Measurements from ENCODE around the gene OR1I1.

Gene OR1I1

DNA sequence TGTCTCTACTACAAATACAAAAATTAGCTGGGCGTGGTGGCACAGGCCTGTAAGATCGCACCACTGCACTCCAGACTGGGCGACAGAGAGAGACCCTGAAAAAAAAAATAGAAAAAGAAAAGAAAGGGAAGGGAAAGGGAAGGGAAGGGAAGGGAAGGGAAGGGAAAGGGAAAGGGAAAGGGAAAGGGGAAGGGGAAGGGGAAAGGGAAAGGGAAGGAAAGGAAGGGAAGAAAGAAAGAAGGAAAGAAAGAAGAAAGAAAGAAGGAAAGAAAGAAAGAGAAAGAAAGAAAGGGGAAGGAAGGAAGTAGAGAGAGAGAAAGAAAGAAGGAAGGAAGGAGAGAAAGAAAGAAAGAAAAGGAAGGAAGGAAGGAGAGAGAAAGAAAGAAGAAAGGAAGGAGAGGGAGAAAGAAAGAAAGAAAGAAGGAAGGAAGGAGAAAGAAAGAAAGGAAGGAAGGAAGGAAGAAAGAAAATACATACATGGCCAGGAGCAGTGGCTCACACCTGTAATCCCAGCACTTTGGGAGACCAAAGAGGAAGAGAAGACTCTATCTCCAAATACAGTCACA lies 17.1 kb downstream of the OR1I1 start:
- no peak for DNase-seq

- DNase-seq, result no peak
Measured at GRCh38 chr19:15101479-15102082, 19.6 kb downstream of the OR1I1 start.

DNA sequence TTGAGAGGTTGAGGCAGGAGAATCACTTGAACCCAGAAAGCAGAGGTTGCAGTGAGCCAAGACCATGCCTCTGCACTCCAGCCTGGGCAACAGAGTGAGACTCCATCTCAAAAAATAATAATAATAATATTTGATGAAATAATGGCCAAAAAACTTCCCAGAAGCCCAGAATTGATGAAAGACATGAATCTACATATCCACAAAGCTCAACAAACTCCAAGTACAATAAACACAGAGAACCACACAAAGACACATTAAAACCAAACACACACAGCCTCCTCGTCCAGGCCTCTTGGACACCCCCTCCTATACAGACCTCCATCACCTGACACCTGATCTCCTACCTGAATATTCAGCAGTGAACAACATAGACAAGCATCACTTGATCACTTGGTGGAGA lies 22.0 kb downstream of the OR1I1 start:
- DNase-seq, result no peak

DNA sequence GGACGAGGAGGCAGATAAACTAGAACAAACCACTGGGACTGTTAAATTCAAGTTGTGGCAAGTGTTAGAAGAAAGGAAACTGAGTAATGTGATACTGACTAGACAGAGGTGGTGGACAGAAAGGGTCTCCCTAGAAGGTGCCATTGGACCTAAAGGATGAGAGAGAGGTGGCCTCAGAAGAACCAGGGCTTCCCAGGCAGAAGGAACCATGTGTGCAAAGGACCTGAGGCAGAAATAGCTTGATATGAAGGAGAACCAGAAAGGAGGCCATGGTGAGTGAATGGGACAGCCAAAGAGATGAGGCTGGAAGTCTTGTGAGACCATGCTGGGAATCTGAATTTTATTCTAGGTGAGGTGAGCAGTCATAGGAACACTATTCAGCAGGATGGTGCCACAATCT lies 22.4 kb downstream of the OR1I1 start:
- DNase-seq, result no peak

DNA sequence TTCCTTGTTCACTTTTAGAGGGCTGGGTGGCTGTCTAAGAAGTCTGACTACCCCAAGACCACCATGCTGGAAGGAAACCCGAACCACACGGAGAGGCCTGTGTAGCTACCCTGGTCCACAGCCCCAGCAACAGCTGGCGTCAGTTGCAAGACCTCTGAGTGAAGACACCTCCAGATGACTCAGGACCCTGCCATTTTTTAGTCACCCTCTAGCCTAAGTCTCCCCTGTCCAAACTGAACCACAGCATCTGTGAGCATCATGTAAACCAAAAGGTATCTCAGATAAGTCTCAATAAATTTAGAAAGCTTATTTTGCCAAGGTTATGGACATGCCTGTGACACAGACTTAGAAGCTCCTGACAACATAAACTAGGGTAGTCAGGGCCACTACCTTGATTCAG lies 23.0 kb downstream of the OR1I1 start:
- DNase-seq, result no peak

- peak; percentile 87 for DNase-seq
Measured at GRCh38 chr19:15107061-15108010, 25.3 kb downstream of the OR1I1 start, which contains the start of gene SYDE1. Gene SYDE1 (plus strand): TSS chr19:15107401. CDS start chr19:15107434, 33 bp downstream.

DNA sequence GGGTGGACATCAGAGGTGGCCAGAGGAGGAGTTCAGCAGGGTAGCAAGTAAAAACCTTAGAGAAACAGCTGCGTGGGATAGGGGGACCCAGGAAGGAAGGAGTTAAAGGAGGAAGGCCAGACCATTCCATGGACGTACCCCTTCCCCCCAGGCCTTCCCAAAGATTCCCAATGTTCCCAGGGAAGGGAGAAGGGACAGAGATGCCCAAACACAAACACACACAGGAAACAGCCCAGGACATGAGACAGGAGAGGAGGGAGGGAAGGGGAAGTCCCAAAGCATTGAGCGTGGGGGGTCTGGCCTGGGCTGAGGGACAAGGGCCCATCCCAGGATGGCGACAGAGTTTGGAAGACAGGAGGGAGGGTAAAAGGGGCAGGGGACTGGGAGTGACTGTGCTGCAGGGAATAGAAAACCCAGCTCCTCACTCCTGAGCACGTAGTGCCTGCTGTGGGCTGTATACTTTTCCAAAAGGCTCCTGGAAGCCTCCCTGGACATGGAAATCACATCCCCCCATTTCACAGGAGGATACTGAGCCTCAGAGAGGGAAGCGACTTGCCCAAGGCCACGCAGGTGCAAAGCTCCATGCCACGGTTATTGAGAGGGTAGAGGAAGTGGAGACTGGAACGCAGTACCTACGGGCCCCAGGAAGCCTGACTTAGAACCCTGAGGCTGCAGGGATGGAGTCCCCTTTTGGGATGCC lies 26.3 kb downstream of the OR1I1 start:
- DNase-seq, result peak; percentile 39

- DNase-seq, result no peak
Measured at GRCh38 chr19:15108845-15109767, 27.1 kb downstream of the OR1I1 start.

GRCh38 chr19:15109768-15110417 lies 27.9 kb downstream of the OR1I1 start:
- DNase-seq, result no peak

DNA sequence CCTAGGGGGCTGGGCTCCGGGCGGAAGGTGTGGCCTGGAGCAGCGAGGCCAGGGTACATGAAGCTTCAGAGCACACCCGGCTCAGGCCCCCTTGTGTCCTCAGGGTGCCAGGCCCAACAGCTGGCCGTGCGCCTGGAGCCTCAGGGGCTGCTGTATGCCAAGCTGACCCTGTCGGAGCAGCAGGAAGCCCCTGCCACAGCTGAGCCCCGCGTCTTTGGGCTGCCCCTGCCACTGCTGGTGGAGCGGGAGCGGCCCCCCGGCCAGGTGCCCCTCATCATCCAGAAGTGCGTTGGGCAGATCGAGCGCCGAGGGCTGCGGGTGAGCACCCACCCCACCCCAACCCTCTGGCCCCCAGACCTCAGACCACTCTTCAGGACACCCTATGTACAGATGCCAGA lies 28.4 kb downstream of the OR1I1 start:
- no peak for DNase-seq

- DNase-seq, result no peak
Measured at GRCh38 chr19:15111758-15112157, 29.7 kb downstream of the OR1I1 start.

DNA sequence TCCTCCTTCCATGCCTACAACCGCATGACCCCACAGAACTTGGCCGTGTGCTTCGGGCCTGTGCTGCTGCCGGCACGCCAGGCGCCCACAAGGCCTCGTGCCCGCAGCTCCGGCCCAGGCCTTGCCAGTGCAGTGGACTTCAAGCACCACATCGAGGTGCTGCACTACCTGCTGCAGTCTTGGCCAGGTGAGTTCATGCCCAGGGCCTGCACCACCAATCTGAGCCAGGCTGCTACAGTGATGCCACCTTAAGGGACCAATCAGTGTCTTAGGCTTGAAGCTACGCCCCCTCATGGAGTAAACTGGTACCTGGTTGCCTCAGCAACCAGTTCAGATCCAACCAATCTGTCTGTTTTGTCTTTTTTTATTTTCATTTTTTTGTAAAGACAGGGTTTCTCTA lies 30.4 kb downstream of the OR1I1 start:
- DNase-seq, result no peak

DNA sequence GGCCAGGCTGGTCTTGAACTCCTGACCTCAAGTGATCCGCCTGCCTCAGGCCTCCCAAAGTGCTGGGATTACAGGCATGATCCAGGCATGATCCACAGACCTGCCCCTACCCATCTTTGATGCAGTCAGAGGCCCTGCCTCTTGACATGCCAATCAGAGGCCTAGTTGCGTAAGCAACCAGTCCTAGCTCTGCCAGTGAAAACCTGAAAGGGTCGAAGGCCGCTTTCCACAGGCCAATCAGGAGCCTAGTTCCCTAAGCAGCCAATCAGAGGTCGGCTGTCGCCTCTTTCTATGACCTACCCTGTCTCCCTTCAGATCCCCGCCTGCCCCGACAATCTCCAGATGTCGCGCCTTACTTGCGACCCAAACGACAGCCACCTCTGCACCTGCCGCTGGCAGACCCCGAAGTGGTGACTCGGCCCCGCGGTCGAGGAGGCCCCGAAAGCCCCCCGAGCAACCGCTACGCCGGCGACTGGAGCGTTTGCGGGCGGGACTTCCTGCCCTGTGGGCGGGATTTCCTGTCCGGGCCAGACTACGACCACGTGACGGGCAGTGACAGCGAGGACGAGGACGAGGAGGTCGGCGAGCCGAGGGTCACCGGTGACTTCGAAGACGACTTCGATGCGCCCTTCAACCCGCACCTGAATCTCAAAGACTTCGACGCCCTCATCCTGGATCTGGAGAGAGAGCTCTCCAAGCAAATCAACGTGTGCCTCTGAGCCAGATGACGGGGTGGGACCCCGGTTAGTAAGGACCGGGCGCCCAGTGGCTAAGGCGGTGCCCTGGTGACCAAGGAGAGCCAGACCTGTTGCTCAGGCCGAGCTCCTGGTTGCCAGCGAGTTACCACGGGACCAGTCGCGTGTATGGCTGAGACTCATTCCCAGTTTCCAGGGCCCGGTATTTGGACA lies 31.5 kb downstream of the OR1I1 start:
- no peak for DNase-seq

GRCh38 chr19:15114153-15114540 lies 32.1 kb downstream of the OR1I1 start:
- no peak for DNase-seq

GRCh38 chr19:15115080-15115479 lies 33.1 kb downstream of the OR1I1 start:
- DNase-seq, result peak; percentile 61

GRCh38 chr19:15115762-15116615 lies 34.0 kb downstream of the OR1I1 start:
- peak; percentile 30 for DNase-seq

DNA sequence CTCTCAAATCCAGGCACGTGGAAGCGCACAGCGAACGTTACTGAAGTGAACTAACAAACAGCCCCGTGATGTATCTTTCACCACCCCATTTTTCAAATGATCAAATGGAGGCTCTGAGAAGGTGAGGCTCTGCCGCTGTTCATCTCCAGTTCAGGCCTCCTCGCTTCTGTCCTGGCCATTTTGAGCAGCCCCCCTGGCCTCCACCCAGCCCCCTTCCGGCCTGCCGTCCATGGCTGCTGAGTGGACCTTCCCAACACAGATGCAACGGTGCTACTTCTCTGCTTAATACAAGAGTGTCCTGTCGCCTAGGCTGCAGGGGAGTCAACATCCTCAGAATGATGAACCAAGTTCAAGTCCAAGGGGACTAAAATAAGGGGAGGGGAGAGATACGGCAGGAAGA lies 34.8 kb downstream of the OR1I1 start:
- no peak for DNase-seq

DNA sequence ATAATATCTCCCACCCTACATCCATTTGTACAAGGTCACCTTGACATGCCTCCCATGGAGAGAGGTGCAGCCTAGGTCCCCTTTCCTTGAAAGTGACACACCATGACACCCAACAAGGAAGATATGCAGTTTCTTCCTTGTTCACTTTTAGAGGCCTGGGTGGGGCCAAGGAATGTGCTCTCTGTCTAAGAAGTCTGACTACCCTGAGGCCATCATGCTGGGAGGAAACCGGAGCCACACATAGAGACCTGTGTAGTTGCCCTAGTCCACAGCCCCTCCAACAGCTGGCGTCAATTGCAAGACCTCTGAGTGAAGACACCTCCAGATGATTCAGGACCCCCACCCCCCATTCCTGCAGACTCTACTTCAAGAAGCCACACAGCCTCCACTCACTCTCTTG lies 36.2 kb downstream of the OR1I1 start:
- DNase-seq, result no peak

DNA sequence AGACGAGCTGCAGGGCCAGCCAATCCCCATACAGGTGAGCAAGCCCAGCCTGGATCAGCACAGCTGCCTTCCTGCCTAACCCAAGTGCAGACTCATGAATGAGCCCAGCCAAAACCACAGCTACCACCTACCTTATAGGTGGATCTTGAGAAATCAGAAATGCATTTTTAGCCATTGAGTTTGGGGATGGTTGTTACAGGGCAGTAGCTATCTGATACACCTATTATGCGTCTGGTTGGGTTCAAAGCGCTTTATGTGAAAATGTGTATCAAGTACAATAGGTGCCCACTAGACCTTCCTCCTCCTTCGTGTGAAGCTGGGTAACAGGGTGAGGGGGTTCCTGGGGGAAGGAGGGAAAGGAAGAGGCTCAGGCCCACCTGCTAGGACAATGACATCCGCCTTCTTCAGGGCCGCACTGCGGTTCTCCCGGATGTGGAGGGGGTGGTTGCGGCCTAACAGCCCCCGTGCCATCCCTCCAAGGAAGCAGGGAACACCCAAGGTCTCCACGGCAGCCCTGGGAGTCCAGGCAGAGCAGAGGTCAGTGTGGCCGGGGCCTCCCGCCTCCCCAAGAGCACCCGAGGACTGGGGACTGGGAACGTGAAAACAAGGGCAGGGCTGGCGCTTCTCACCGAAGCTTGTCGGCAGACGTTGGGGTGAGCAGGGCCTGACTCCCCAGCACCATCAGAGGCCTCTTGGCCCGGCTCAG lies 36.9 kb downstream of the OR1I1 start:
- no peak for DNase-seq
